Motor neuron (in vitro differentiated cells): ENCODE results near the gene SUN5. TPM values are rescaled to one million over a fixed set of nuclear protein-coding genes. Genes with fewer than 3 reads are reported as not detected.
A peak's percentile ranks its signal among the peaks of the same experiment; 100 is the strongest.

ENCODE experiments used
- ATAC-seq, 8 experiments: fragments of 200-7000 bp; cut with Tn5 transposase; replicated peaks in 6 of 8; 2 replicates each; pipeline ENCODE4 v1.8.0; 2021; ENCODE audit warnings: mild to moderate bottlenecking in 8 of 8, moderate library complexity in 8 of 8
- H3K27ac ChIP-seq, 2 donors: fragments of 250-450 bp; sonication (Bioruptor Pico); 2 replicates each; pipeline ENCODE4 v1.9.0; 2021; ENCODE audit warnings: antibody characterized with exemption in 2 of 2, mild to moderate bottlenecking in 2 of 2, moderate library complexity in 1 of 2
- H3K4me1 ChIP-seq, 2 donors: fragments of 250-450 bp; sonication (Bioruptor Pico); replicated peaks in 1 of 2; 2 replicates each; pipeline ENCODE4 v1.6.1; 2021; ENCODE audit warnings: antibody characterized with exemption in 2 of 2, mild to moderate bottlenecking in 2 of 2, moderate library complexity in 1 of 2
- H3K4me3 ChIP-seq, 5 donors: fragments of 250-450 bp; sonication (Bioruptor Pico); 2 replicates each; pipeline ENCODE4 v1.9.0; 2021; ENCODE audit warnings: antibody characterized with exemption in 5 of 5, mild to moderate bottlenecking in 5 of 5, moderate library complexity in 4 of 5
- WGBS, 10 experiments: fragments of 450-650 bp; shearing (Covaris generic); methylation state at CpG; one replicate each; pipeline ENCODE4 v1.0.0; 2022; 5-methylcytosine and 5-hydroxymethylcytosine counted together
- in situ Hi-C, 9 experiments: fragments of 400-800 bp; cut with MboI; loops; one replicate each; pipeline ENCODE4 v1.15.0; 2021; ENCODE audit warnings: low sequenced_read_pairs in 9 of 9, low pct_unique_long_range_greater_than_20kb in 2 of 9; ENCODE audit not compliant: unreplicated experiment in 9 of 9
- total RNA-seq, 8 experiments: library from RNA; unstranded; fragments of 300-600 nt; gene quantifications; 2 replicates each; pipeline versions ENCODE4 v1.2.3 to v1.2.4, GENCODE V29; 2022

SUN5 gene
- total RNA-seq, 8 experiments from 2014 or later, result not detected

GRCh38 chr20:33007376-33008335 lies 3.4 kb upstream of the SUN5 start, which contains the start of gene BPIFB2:
Gene BPIFB2, plus strand, starts transcription at chr20:33007704. Its CDS starts 871 bp downstream, at chr20:33008575.
- 80 to 92% methylated on average over 2 to 5 of the region's 11 CpGs; no CpG with 5 or more reads in 8 of the 10 experiments for WGBS, 10 experiments
- H3K4me3 ChIP-seq, result no peak within 1 kb of the TSS
- in situ Hi-C loops, result no loop called here
- no peak within 1 kb of the TSS for H3K27ac ChIP-seq
- H3K4me1 ChIP-seq, result no peaks in the 10 kb centered on the region
- ATAC-seq, result peak in 1 of 8 experiments; percentile 22

DNA sequence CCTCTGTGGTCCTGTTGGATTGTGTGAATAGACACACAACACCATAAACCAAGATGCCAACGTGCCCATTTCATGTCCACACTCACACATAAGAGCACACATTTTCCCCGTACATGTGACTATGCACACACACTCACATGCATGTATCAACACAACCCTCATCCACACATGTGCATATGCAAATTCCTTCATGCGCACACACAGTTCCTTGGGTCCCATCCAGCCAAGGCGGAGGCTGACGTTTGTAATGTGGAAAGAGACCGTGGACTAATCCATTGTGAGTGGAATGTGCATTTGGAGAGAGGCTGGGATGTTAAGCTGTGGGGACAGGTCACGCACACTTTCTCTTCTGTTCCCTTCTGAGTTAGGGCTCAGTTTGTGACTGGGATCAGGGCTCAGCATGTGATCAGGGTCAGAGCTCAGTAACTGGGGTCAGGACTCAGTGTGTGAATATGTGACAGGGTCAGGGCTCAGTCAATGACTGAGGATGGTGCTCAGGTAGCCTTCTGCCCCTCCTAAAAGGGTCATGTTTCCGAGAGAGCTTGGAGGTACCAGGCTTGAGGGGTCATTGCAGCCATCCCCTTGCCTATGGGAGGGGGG lies 2.6 kb upstream of the SUN5 start:
- peak in 4 of 8 experiments; percentile 36 to 83 (median 60) for ATAC-seq
- WGBS, 10 experiments, result 0 to 83% (median 53%) methylated on average over 1 to 4 of the region's 8 CpGs; no CpG with 5 or more reads in 5 of the 10 experiments
- Histone ChIP-seq H3K27ac (no peak overlapping the region), H3K4me1 (no peaks in the 10 kb centered on the region), H3K4me3 (no peak overlapping the region)
- in situ Hi-C loops, result no loop called here

GRCh38 chr20:33005908-33006775 lies 1.9 kb upstream of the SUN5 start:
- in situ Hi-C loops, result no loop called here
- Histone ChIP-seq H3K4me3 (no peak overlapping the region), H3K4me1 (no peaks in the 10 kb centered on the region), H3K27ac (no peak overlapping the region)
- WGBS, 10 experiments, result 0 to 100% (median 60%) methylated on average over 1 to 4 of the region's 8 CpGs; no CpG with 5 or more reads in 2 of the 10 experiments
- peak in 1 of 8 experiments; percentile 86 for ATAC-seq

- no peak for ATAC-seq
- Histone ChIP-seq H3K27ac (no peak overlapping the region), H3K4me3 (no peak overlapping the region), H3K4me1 (no peaks in the 10 kb centered on the region)
- 8 to 64% (median 37%) methylated on average over 1 to 4 of the region's 4 CpGs for WGBS, 10 experiments
- in situ Hi-C loops, result no loop called here
Measured at GRCh38 chr20:33005132-33005566, 916 bp upstream of the SUN5 start.

DNA sequence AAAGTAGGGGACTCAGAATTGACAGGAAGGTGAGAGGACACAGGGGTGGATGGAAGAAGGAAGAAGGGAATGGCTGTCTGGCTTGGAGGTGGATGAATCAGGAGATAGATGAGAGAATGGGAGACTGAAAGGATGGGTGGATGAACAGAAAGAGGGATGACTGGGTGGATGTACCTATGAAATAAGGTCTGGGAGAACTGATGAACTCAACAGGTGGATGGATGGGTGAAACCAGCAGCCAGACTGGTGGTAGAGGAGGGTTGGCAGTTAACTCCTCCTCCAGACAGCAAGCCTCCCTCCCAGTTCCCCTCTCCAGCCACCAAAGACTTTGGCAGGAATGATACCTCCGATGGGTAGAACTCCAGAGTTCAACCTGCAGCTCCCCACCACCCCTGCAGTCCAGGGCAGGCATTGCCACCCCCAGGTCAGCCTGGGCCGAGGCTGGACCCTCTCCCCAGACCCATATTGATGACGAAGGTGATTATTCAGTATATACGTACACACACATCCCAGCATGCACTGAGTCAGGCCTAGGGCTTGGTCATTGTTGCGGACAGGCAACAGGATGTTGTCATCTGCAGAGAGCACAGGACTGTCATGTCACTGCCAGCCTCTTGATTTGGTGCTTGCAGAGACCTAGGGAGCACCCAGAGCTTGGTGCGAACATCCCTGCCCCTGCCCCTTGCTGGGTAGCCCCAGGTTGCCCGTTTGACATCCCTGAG lies 2.0 kb downstream of the SUN5 start:
- ATAC-seq, result no peak
- in situ Hi-C loops, result no loop called here
- H3K4me3 ChIP-seq, result no peak overlapping the region
- H3K27ac ChIP-seq, result no peak overlapping the region
- 29 to 100% (median 53%) methylated on average over 1 to 3 of the region's 7 CpGs; no CpG with 5 or more reads in 5 of the 10 experiments for WGBS, 10 experiments
- H3K4me1 ChIP-seq, result no peaks in the 10 kb centered on the region

DNA sequence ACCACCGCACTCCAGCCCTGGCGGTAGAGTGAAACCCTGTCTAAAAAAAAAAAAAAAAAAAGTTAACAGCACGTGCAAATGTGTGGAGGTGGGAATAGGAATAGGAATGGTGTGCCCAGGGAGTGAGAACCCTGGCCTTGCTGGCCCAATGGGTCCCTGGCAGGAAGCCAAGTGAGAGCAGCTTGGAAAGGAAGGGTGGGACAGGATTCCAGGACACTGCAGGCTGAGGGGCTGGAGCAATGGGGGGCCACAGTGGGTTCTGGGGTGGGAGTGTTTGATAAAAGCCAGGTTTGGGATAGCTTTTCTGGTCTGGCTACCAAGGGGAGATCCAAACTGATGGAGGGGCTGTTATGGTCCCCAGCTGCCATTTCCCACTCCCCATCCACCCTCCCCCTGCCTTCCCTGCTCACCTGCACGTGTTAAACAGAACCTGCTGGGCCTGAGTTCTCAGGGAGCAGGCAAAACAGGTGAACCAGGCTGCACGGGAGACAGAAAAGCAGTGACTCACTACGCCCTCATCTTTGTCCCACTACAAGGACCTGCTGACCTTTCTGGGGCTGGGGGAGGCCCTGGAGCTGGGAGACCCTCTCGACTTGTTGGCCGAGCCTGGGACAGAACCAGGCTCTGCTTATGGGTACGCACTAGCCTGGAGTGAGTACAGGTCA lies 3.3 kb downstream of the SUN5 start:
- 0 to 83% (median 39%) methylated on average over 1 to 7 of the region's 9 CpGs; no CpG with 5 or more reads in 1 of the 10 experiments for WGBS, 10 experiments
- no peak for ATAC-seq
- H3K27ac ChIP-seq, result no peak overlapping the region
- no peaks in the 10 kb centered on the region for H3K4me1 ChIP-seq
- H3K4me3 ChIP-seq, result no peak overlapping the region
- in situ Hi-C loops, result no loop called here

- H3K27ac ChIP-seq, result no peak overlapping the region
- H3K4me1 ChIP-seq, result no peaks in the 10 kb centered on the region
- in situ Hi-C loops, result no loop called here
- WGBS, 10 experiments, result 0 to 81% (median 56%) methylated on average over 1 to 5 of the region's 9 CpGs; no CpG with 5 or more reads in 4 of the 10 experiments
- no peak for ATAC-seq
- H3K4me3 ChIP-seq, result no peak overlapping the region
Measured at GRCh38 chr20:32999603-33000250, 4.5 kb downstream of the SUN5 start.

DNA sequence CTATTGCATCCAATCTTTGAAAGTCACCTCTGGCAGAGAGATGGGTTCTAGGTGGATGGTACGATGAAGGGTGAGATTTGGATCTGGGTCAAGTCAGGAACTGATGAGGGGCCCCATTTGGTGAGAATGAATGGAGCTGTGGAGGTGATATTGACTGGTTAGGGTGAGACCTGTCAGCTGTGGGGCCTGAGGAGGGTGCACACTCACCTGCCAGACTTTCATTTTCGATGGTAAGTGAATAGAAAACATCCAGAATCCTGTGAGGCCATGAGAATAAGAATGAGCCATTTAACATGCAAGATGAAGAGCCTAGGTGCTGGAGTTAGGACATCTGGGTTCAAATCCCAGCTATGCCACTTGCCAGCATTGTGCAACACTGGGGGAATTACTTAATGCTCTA lies 6.8 kb downstream of the SUN5 start:
- WGBS, 10 experiments, result 0 to 70% (median 14%) methylated on average over 1 to 2 of the region's 2 CpGs; no CpG with 5 or more reads in 3 of the 10 experiments
- no peak overlapping the region for H3K4me3 ChIP-seq
- in situ Hi-C loops, result no loop called here

DNA sequence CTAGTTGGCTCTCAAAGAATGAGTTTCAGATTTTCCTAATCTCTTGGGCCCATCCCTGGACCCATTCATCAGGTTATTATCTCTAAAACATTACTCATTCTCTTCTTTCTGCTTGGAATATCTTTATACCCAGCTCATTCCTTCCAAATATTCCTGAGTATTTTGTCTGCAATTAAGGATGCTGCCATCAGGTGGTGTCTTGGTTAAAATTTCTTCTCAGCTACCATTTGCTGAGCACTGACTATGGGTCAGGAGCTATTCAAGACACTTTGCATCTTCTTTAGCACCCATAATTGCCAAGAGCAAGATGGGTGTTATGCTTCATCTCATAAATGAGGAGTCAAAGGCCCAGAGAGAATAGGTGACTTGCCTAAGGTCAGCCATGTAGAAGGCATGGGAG lies 8.4 kb downstream of the SUN5 start:
- in situ Hi-C loops, result no loop called here
- Histone ChIP-seq H3K4me3 (no peak overlapping the region), H3K27ac (no peak overlapping the region), H3K4me1 (no peaks in the 10 kb centered on the region)
- no peak for ATAC-seq

More for the DNA sequence above, 6.8 kb downstream of the SUN5 start:
- Histone ChIP-seq H3K4me1 (no peaks in the 10 kb centered on the region), H3K27ac (no peak overlapping the region)
- ATAC-seq, result no peak

DNA sequence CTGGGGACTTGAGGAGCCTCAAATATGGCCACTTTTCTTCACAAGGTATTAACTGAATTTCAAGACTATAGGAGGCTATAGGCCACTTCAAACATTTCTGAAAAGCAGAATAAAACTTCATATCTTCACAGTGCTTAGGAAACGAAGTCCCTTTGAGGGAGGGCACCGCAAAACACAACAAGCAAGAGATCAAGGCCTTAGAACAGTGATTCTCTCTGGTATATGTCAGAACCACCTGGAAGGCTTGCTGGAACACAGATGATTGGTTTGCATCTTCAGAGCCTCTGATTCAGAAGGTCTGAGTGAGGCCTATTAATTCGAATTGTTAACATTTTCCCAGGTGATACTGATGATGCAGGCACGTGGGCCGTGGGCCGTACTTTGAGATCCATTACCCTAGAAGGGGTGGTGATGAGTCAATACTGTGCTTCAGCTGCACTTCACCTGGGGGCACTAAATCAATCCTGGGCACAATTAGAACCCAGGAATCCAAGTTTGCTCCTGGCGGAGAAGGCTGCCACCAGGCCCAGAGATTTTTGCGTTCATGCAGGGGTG lies 10.7 kb downstream of the SUN5 start:
- WGBS, 10 experiments, result 7 to 85% (median 44%) methylated on average over 2 to 8 of the region's 8 CpGs; no CpG with 5 or more reads in 3 of the 10 experiments
- ATAC-seq, result no peak
- Histone ChIP-seq H3K4me3 (no peak overlapping the region), H3K27ac (no peak overlapping the region), H3K4me1 (no peaks in the 10 kb centered on the region)
- in situ Hi-C loops, result no loop called here
